ENCODE data around the gene RCBTB1.

DNA sequence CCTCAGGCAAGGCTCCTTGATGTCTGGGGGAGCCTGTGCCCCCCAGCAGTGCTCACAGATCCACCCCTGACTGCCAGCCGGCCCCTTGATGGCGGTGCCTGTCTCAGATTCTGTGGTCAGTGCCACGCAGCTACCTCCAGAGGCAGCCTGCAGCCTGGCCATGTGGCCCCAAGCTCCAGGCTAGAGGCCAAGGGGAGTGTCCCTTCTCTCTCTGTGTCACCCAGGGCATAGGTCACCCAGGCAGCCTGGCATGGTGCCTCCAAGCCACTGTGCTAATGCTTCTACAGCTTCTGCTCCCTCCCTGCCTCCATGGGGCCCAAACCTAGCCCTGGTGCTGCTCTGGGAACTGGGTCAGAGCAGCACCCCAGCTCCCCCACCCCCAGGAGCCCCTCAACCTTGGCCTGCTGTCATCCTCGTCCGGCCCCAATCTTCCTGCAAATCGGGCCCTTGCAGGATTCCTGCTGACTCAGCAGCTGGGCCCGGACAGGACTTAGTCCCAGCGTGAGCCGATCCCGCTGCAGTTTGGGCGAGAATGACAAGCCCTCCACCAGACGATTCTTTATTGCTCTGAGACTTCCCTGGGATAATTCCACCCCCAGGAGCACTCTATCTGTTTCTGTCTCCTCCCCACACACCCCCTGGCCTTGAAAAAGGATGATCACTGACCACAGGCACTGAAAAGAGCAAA lies 40.2 kb upstream of the RCBTB1 start:
- TF ChIP-seq, protein P1, sequence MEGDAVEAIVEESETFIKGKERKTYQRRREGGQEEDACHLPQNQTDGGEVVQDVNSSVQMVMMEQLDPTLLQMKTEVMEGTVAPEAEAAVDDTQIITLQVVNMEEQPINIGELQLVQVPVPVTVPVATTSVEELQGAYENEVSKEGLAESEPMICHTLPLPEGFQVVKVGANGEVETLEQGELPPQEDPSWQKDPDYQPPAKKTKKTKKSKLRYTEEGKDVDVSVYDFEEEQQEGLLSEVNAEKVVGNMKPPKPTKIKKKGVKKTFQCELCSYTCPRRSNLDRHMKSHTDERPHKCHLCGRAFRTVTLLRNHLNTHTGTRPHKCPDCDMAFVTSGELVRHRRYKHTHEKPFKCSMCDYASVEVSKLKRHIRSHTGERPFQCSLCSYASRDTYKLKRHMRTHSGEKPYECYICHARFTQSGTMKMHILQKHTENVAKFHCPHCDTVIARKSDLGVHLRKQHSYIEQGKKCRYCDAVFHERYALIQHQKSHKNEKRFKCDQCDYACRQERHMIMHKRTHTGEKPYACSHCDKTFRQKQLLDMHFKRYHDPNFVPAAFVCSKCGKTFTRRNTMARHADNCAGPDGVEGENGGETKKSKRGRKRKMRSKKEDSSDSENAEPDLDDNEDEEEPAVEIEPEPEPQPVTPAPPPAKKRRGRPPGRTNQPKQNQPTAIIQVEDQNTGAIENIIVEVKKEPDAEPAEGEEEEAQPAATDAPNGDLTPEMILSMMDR (IDR thresholded peaks at IDR 0.05; ENCODE audit: low read depth, low read length, poor library complexity, severe bottlenecking), result no peak
- TF ChIP-seq EZH2phosphoT487 (IDR thresholded peaks at IDR 0.05; ENCODE audit: borderline replicate concordance, low read length), result no peak
